Stimulated activated CD8-positive, alpha-beta memory T cell treated with anti-CD3 and anti-CD28 coated beads, Interleukin-2, amount 100 ng/mL, for 1 hour (primary cell): ENCODE results near the gene SZT2.
"Not testable (repeated sequence)": the region's sequence is repeated elsewhere in the genome, so short reads cannot be mapped to it uniquely, and the experiment has no call there.

Experiments used
- DNase-seq, 2 donors: peaks; one replicate each; pipeline ENCODE4 v3.0.0-alpha.2; 2020; ENCODE audit warnings: low read depth in 2 of 2

The SZT2 gene

DNA sequence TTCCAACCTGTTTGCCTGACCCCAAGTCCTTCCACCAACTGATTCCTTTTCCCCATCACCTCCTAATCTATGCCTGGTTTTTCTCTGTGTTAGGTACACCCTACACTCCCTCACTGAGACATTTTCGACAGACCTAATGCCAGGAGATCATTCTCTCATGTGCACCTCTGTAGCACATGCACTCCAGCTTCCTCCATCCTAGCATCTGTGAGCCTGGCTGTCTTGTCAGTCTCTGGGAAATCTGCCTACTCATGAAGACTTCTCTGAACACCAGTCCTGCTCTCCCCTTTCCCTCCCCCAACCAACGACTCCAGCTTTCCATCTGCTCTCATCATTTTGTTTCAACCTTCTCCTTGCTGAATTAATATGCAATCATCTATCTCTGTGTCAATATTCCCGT lies 1.1 kb upstream of the SZT2 start:
- no peak for DNase-seq

DNA sequence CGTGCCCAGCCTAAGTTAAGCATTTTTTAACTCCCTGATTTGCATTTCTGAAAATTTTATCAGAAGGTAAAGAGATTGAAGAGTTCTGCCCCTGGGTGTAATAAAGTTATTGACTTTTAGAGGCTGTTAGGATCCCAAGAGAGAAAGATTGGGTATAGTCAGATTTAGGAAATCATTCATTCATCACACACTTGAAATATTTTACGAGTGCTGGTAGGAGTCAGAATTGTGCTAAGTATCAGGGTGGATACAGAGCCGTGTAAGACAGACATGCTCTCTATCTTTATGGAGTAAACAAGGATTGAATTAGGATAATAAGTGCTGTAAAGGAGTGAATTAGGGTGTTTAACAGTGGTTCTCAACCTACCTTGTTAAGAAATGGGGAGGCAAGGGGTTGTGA lies 3.0 kb downstream of the SZT2 start:
- DNase-seq = no peak

DNA sequence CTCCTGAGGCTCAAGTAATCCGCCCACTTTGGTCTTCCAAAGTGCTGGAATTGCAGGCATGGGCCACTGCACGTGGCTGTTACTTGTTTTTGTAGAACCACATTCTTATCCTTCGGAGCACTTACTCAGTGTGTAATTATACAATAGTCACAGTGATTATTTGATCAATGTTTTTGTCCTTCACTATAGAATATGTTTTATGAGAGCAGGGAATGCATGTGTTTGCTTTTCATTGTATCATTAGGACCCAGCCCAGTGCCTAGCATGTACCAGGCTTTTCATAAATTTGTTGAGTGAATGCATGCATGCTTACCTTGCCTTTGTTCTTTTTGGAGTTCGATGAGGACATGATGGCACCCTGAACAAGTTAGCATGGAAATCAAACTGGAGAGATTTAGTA lies 5.8 kb downstream of the SZT2 start:
- no peak for DNase-seq

DNA sequence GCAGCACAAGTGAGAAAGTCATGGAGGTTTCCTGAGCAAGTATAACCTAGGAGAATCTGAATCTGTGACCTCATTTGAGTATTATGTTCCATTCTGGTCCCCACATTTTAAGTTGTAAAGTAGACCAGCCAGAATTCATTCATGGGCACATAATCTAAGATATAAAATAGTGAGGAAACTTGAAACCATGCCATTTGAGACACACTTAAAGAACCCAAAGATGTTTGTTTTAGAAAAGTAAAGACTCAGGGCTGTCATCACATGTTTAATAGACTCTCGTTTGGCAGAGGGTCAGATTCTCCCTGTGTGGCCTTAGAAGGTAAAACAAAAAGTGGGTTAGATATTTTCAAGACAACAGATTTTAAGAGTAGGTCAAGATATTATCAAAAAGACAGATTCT lies 6.4 kb downstream of the SZT2 start:
- no peak for DNase-seq

DNA sequence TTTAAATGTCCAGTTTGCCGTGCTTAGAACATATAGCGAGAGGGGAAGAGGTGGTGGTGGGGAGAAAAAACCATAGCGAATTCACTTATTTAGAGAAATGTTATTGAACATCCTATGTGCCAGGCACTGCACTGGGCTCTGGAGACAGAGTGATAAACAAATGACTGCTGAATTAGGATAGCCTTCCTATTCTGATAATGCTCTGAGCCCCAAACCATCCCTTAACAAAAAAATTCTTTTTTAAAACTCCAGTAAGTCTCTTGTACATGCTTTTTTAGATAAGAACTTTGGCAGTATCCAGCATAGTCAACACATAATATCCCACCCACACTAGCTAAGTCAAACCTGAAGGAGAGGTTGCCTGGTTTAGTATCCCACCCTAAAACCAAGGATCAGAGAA lies 8.5 kb downstream of the SZT2 start:
- DNase-seq = no peak

DNA sequence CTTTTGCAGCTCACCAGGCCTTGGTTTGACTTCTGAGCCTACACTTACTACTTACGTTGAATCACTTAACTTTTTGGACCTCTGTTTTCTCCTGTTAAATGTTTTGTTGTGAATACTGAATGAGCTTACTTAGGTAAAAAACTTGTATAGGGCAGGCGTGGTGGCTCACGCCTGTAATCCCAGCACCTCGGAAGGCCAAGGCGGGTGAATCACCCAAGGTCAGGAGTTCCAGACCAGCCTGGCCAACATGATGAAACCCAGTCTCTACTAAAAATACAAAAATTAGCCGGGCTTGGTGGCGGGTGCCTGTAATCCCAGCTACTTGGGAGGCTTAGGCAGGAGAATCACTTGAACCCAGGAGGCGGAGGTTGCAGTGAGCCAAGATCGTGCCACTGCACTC lies 10.7 kb downstream of the SZT2 start:
- DNase-seq = not testable (repeated sequence)

DNA sequence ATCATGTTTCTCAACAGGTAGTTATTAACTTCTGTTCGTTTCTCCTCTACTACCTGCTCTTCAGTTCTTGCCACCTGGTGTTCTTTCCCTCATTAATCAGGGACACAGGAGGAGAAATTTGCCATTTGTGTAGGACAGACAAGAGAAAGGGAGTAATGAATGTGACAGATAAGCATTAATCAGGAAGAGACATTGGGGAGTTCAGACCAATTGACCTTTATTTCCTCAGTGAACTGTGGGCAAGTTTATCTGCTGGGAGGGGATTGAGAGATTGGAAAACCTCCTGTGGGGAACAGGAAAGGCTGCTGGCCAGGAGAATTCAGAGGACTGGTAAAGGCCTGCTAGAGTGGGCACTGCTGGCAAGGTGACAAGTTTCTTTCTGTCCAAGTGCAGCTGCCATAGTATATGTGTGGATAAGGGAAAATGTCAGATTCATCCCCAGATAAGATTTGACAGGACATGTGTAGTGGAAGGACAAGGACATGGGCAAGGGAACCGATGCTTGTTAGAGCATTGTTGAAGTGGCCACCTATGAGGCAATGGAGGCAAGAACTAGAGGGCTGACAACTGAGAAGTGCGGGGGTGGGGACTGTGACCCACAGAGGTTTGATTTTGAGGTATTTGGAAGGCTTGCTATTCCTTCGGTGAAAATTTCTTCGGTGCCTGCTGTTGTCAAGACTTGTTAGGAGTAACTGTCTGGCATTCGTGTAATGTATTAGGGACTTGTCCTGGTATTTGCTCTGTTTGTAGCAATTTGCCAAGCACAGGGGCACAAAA lies 12.6 kb downstream of the SZT2 start:
- DNase-seq = no peak

DNA sequence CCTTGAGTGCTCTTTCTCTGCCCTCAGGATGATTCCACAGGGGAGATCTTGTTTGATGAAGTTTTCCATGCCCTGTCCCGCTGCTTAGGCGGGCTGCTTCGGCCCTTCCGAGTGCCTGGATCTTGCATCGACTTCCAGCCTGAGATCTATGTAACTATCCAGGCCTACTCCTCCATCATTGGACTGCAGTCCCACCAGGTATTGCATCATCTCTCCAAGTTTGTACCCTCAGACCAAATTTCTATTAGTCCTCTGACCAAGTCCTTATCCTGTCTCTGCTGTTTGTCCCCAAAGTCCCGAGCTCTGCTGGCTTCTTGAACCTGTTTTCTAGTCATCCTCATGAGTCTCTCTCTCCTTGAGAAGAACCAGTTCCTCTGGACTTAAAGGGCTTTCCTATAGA lies 14.7 kb downstream of the SZT2 start:
- DNase-seq = no peak

DNA sequence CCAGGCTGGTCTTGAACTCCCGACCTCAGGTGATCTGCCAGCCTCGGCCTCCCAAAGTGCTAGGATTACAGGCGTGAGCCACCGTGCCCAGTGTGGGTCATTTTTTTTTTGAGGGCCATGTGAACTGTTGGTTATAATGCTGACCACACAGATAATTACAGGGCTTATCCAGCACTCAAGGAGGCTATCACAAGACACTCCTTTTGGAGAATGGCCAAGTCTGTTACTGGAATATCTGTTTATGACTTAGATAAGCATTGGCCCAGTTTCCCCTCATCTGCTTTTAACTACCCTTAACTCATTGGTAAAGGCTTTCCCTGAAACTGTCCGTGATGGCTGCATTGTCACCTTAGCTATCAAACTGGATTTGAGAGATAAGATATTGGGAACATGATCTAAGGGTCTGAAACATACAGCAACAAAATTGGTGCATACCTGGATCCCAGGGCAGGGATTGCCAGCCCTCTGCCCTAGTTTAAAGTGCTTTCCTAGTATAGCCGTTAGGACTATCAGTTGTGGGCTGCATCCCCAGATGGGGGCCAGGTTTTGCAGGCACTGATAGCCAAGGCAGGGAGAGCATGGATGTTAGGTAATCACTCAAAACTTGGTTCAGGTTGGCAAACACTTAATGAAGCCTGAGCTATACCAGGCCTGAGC lies 15.6 kb downstream of the SZT2 start:
- DNase-seq = no peak

DNA sequence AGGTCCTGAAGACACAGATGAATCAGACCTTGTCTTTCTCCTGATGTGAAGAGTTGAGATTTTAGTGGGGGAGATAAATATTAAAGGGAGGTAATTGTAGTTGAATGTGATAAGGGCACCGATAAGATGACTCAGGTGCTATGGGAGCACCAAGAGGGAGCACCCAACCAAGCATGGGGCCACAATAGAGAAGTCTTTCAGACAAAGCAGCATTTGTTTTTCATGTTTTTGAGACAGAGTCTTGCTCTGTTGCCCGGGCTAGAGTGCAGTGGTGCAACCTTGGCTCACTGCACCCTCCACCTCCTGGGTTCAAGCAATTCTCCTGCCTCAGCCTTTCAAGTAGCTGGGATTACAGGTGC lies 16.2 kb downstream of the SZT2 start:
- DNase-seq = no peak

DNA sequence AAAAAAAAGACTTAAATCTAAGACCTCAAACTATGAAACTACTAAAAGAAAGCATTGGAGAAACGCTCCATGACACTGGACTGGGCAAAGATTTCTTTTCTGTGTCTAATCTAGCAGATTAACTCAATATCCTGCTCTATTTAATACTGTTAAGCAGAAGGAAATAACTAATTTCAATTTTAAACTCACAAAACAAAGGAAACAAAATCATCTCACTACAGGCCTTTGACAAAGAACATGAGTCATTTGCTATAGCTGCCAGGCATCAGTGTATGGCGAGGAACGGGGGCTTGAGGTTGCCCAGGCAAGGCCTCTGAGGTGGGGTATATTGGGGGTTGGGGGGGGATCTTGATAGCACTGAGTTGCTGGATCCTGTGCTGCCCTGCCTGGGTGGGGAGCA lies 20.9 kb downstream of the SZT2 start:
- no peak for DNase-seq

DNA sequence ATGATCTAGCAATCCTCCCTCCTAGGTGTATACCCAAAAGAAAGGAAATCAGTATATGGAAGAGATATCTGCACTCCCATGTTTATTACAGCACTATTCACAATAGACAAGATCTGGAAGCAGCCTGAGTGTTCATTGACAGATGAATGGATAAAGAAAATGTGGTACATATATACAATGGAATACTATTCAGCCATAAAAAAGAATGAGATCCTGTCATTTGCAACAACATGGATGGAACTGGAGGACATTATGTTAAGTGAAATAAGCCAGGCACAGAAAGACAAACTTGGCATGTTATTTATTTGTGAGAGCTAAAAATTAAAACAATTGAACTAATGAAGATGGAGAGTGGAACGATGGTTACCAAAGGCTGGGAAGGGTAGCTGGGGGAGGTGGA lies 23.7 kb downstream of the SZT2 start:
- not testable (repeated sequence) for DNase-seq

DNA sequence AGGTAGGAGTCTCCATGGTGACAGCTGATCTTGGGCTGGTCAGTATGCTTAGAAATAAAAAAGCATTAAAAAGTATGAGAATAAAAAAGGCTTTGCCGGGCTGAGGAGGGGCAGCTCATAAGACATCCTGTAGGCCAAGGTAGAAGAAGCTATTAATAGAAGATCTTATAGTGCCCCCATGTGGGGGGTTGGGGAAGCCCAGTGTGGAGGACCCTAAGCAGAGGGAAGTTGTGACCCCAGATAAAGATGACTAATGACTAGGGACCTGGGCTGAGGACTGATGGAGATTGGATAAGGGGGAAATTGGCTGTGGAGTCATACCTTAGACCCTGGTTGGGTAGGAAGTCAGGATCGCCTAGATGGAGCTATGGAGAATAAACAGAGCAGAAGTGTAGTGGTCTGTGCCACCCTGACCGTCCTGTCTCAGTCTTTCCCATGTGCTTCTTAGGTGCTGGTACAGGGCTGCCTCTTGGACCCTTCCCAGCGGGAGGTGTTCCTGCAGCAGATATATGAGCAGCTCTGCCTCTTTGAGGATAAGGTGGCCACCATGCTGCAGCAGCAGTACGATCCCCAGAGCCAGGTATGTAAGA lies 25.0 kb downstream of the SZT2 start:
- peak; percentile 22 to 47 for DNase-seq

DNA sequence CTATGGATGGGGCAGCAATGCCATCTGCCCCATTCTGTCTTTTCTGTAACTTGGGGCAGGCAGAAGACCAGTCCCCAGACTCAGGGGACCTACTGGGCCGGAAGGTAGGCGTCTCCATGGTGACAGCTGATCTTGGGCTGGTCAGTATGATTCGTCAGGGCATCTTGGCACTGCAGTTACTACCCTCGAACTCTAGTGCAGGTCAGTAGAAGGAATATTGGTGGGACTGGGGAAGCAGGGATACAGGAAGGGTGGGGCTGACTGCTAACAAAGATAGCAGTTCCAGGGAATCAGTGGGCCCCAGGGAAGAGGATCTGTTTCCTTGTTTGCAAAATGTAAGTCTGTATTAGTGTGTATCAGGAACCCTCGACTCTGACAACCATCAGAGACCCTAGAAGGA lies 26.2 kb downstream of the SZT2 start:
- no peak for DNase-seq

DNA sequence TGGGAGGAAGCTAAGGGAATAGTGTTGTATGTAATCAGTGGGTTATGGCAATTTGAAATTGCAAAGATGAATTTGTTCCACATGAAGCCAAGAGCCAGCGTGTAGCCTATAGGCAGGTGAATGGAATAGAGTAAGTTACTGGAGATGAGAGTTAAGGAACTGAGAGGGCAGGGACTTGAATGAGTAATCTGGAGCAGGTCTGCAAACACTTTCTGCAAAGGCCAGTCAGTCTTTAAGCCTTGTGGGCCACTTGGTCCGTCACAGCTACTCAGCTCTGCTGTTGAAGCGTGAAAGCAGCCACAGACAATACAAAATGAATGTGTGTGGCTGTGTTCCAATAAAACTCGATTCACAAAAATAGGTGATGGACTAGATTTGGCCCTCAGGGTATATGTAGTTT lies 29.2 kb downstream of the SZT2 start:
- DNase-seq = no peak

DNA sequence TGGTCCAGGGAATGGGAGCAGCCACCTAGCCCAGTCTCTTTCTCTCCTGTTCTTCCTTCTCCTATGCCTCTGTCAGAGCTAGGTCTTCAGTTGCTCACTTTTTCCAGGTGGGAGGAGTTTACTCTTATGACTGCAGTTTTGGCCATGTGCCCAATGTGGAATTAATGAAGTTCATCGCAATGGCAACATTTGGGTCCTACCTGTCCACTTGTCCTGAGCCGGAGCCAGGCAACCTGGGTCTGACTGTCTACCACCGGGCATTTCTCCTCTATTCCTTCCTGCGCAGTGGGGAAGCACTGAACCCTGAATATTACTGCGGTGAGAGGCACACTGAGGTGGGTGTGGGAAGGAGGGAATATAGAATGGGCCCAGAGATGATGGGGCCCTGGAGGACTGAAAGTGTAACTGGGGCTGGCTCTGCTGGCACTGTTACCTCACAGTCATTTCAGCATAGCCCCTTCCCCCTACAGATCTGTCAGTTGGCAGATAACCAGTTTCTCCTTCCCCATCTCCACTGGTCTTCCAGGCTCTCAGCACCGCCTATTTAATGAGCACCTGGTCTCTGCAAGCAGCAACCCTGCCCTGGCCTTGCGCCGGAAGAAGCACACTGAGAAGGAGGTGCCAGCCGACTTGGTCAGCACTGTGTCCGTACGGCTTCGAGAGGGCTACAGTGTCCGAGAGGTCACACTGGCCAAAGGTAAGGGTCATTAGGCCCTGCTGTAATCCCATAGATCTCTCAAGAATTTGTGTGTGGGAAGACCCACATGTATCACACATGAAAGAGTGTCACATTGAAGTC lies 30.1 kb downstream of the SZT2 start:
- DNase-seq = no peak

DNA sequence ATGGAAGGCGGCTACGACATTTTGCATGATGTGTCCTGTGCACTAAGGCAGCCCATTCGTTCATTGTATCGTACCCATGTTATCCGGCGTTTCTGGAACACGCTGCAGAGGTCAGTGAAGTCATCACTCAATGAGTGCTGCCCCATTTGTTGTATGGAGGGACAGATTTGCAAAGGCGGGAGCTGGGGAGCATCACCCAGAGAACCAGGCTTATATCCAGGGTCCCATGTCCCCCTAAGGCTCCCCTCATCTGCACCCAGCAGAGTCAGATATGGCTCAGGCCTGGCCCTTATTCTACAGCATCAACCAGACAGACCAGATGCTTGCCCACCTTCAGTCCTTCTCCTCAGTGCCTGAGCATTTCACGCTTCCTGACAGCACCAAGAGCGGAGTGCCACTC lies 31.2 kb downstream of the SZT2 start:
- DNase-seq = no peak

DNA sequence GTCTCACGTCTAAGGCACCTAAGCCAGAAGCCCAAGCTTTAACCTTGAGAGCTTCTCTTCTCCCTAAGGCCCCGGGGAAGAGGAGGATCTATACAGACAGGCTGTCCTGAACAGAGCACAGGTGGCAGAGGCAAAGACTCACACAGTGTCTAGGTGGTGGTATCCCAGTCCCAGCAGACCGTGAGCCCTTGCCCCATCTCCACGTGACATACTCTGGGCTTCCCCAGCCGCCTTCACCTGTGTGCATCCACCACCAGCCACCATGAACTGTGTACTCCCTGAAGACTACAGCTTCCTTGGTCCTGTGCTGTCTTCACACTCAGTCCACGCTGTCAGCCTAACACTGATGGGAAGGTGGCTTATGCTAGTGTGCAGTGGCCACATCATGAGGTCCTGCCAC lies 31.7 kb downstream of the SZT2 start:
- no peak for DNase-seq

DNA sequence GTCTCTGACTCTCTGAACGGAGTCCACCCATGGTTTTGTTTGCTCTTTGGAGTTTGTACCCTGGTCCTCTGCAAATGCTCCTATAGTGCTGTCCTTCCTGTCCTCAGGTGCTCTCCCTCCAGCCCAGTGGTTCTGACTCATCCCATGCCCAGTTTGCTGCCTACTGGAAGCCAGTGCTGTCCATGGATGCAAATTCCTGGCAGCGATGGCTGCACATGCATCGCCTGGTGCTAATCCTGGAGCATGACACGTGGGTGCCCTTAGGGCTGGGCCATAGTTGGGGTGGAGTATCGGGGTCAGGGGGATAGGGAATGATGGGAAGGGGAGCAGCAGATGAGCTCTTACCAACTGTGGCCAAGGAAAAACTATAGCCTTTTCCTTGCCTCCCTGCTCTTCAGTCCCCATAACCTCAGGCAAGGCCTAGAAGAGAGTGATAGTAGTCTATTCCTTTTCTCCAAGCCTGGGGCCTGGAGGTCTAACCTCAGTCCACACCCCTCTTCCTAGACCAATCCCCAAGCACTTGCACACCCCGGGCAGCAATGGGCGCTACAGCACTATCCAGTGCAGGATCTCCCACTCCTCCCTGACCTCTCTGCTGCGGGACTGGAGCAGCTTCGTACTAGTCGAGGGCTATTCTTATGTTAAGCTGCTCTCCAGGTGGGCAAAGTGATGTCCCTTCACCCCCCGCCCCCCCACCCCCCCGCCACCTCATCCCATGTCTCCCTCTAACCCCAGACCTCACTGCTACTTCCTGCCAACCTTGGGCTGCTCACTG lies 32.5 kb downstream of the SZT2 start:
- no peak for DNase-seq

DNA sequence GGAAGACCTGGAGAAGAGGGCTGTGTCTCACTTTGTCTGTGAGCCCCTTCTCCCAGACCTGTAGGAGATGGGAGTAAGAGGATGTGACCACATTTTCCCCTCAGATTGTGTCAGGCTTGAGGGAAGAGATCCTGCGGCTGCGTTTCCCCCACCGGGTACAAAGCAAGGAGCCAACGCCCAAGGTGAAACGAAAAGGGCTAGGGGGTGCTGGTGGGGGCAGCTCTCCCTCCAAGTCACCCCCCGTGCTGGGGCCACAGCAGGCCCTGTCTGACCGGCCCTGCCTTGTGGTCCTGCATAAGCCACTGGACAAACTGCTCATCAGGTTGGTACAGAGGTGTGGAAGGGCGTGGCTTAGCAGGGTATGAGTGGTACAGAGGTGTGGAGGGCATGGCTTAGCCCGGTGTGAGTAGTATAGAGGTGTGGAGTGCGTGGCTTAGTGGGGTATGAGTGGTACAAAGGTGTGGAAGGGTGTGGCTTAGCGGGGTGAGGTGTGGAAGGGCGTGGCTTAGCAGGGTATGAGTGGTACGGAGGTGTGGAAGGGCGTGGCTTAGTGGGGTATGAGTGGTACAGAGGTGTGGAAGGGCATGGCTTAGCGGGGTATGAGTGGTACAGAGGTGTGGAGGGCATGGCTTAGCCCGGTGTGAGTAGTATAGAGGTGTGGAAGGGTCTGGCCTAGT lies 33.4 kb downstream of the SZT2 start:
- no peak for DNase-seq
